WTC11 (cell line): ENCODE data around the gene ITSN1. TPM values are rescaled to one million over a fixed set of nuclear protein-coding genes. Genes with fewer than 3 reads are reported as not detected.
A peak's percentile ranks its signal among the peaks of the same experiment; 100 is the strongest.

Experiments used
- ATAC-seq: fragments of 200-7000 bp; cut with Tn5 transposase; 2 replicates; pipeline ENCODE4 v1.10.0; 2021; ENCODE audit warnings: mild to moderate bottlenecking, moderate library complexity
- CTCF ChIA-PET: fragments of 300-600 bp; sonication (Branson Sonifier 250); formaldehyde crosslinking; loops from one replicate; lab custom pipeline; 2021; ENCODE audit warnings: antibody characterized with exemption; lab: Charles Lee
- POLR2A ChIA-PET: fragments of 350-600 bp; sonication (Branson Sonifier 250); formaldehyde crosslinking; loops from one replicate; lab custom pipeline; 2021; ENCODE audit warnings: antibody characterized with exemption; lab: Charles Lee
- DNase-seq: peaks from one replicate; pipeline ENCODE4 v3.0.0; 2021; ENCODE audit warnings: low spot score
- H3K27ac Mint-ChIP-seq: 2 replicates; pipeline ENCODE4 v1.8.0; 2021; ENCODE audit warnings: mixed read lengths
- H3K27me3 Mint-ChIP-seq: 2 replicates; pipeline ENCODE4 v1.8.0; 2021; ENCODE audit warnings: low read depth, mild to moderate bottlenecking, moderate library complexity, mixed read lengths
- H3K36me3 Mint-ChIP-seq: 2 replicates; pipeline ENCODE4 v1.8.0; 2021; ENCODE audit warnings: mixed read lengths
- H3K4me1 Mint-ChIP-seq: 2 replicates; pipeline ENCODE4 v1.8.0; 2022; ENCODE audit warnings: mixed read lengths
- H3K4me3 Mint-ChIP-seq: 2 replicates; pipeline ENCODE4 v1.8.0; 2021; ENCODE audit warnings: mild to moderate bottlenecking, moderate library complexity, mixed read lengths
- H3K9me3 Mint-ChIP-seq: 2 replicates; pipeline ENCODE4 v1.8.0; 2021; ENCODE audit warnings: mixed read lengths
- ATF1 ChIP-seq: sonication (generic); formaldehyde crosslinking; IDR thresholded peaks from 2 replicates; pipeline ENCODE4 v1.8.1; 2023; ENCODE audit warnings: mild to moderate bottlenecking, moderate library complexity, missing genetic modification reagents
- FOXK1 ChIP-seq: sonication (generic); formaldehyde crosslinking; IDR thresholded peaks from 2 replicates; pipeline ENCODE4 v1.8.0; 2022; ENCODE audit warnings: mild to moderate bottlenecking, moderate library complexity, missing genetic modification reagents
- FOXP1 ChIP-seq: sonication (generic); formaldehyde crosslinking; IDR thresholded peaks from 2 replicates; pipeline ENCODE4 v1.8.0; 2022; ENCODE audit warnings: missing genetic modification reagents, mild to moderate bottlenecking, moderate library complexity, borderline replicate concordance
- GTF2I ChIP-seq: fragments of 250-450 bp; sonication (Bioruptor Pico); conservative IDR thresholded peaks from 2 replicates; pipeline ENCODE4 v1.4.0; 2021; ENCODE audit warnings: mild to moderate bottlenecking
- MYBL2 ChIP-seq: sonication (generic); formaldehyde crosslinking; IDR thresholded peaks from 2 replicates; pipeline ENCODE4 v1.8.1; 2023; ENCODE audit warnings: mild to moderate bottlenecking, moderate library complexity, missing genetic modification reagents
- NFE2L1 ChIP-seq: sonication (generic); formaldehyde crosslinking; IDR thresholded peaks from 2 replicates; pipeline ENCODE4 v1.8.1; 2023; ENCODE audit warnings: missing genetic modification reagents
- NR2C2 ChIP-seq: sonication (generic); formaldehyde crosslinking; IDR thresholded peaks from 2 replicates; pipeline ENCODE4 v1.8.0; 2022; ENCODE audit warnings: mild to moderate bottlenecking, missing genetic modification reagents
- RORB ChIP-seq: fragments of 250-450 bp; sonication (Bioruptor Pico); IDR thresholded peaks from 2 replicates; pipeline ENCODE4 v1.9.0; 2021; ENCODE audit warnings: mild to moderate bottlenecking
- TEAD1 ChIP-seq: sonication (generic); formaldehyde crosslinking; IDR thresholded peaks from 2 replicates; pipeline ENCODE4 v1.8.0; 2022; ENCODE audit warnings: mild to moderate bottlenecking, missing genetic modification reagents
- TP53 ChIP-seq: sonication (generic); formaldehyde crosslinking; IDR thresholded peaks from 2 replicates; pipeline ENCODE4 v1.8.1; 2023; ENCODE audit warnings: mild to moderate bottlenecking, missing genetic modification reagents
- ZBTB21 ChIP-seq: sonication (generic); formaldehyde crosslinking; IDR thresholded peaks from 2 replicates; pipeline ENCODE4 v1.8.1; 2023; ENCODE audit warnings: mild to moderate bottlenecking, missing genetic modification reagents, borderline replicate concordance
- ZNF219 ChIP-seq: sonication (generic); formaldehyde crosslinking; IDR thresholded peaks from 2 replicates; pipeline ENCODE4 v1.8.0; 2023; ENCODE audit warnings: missing genetic modification reagents, mild to moderate bottlenecking, borderline replicate concordance
- ZNF416 ChIP-seq: fragments of 250-450 bp; sonication (Bioruptor Pico); IDR thresholded peaks from 2 replicates; pipeline ENCODE4 v1.9.0; 2021; ENCODE audit warnings: mild to moderate bottlenecking, inconsistent platforms
- ZNF671 ChIP-seq: fragments of 250-450 bp; sonication (Bioruptor Pico); IDR thresholded peaks from 2 replicates; pipeline ENCODE4 v1.8.0; 2021; ENCODE audit warnings: mild to moderate bottlenecking
- total RNA-seq: library from RNA; stranded (reverse); gene quantifications from 3 replicates; pipeline ENCODE4 v1.2.3, GENCODE V29; 2021
- TF ChIP-seq, protein P1 (sequence below): sonication (generic); formaldehyde crosslinking; IDR thresholded peaks from 2 replicates; pipeline ENCODE4 v1.8.0; 2022; ENCODE audit warnings: missing genetic modification reagents
- TF ChIP-seq, protein P2 (sequence below): fragments of 250-450 bp; sonication (Bioruptor Pico); conservative IDR thresholded peaks from 2 replicates; pipeline ENCODE4 v1.9.0; 2021; ENCODE audit warnings: mild to moderate bottlenecking
- TF ChIP-seq, protein P3 (sequence below): sonication (generic); formaldehyde crosslinking; IDR thresholded peaks from 2 replicates; pipeline ENCODE4 v1.8.0; 2022; ENCODE audit warnings: mild to moderate bottlenecking, missing genetic modification reagents
- TF ChIP-seq, protein P4 (sequence below): sonication (generic); formaldehyde crosslinking; IDR thresholded peaks from 2 replicates; pipeline ENCODE4 v1.8.1; 2023; ENCODE audit warnings: mild to moderate bottlenecking, moderate library complexity, missing genetic modification reagents
- TF ChIP-seq, protein P5 (sequence below): sonication (generic); formaldehyde crosslinking; IDR thresholded peaks from 2 replicates; pipeline ENCODE4 v1.8.1; 2022; ENCODE audit warnings: low read depth, mild to moderate bottlenecking, moderate library complexity, missing genetic modification reagents, borderline replicate concordance

The ITSN1 gene
- total RNA-seq, 1 experiment from 2014 or later = 69.6 TPM

DNA sequence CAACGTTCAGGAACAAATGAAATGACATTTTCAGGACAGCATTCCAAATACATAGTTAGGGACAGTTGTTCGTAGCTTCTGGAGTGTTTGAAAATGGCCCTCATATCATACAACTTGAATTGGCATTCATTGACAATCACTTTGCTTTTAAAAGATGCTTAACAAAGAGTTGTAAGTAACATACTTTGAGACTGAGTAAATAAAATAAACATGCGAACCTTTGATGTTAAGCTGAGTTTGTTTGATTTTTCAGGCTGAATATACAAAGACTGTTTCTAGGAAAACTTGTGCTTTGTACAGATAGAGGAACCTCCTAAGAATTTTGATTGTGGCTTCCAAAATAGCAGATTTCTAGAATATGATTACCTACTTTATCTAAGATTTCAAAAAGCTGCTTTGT is 45.3 kb downstream of the ITSN1 start (continued):
- TF ChIP-seq, protein P1, sequence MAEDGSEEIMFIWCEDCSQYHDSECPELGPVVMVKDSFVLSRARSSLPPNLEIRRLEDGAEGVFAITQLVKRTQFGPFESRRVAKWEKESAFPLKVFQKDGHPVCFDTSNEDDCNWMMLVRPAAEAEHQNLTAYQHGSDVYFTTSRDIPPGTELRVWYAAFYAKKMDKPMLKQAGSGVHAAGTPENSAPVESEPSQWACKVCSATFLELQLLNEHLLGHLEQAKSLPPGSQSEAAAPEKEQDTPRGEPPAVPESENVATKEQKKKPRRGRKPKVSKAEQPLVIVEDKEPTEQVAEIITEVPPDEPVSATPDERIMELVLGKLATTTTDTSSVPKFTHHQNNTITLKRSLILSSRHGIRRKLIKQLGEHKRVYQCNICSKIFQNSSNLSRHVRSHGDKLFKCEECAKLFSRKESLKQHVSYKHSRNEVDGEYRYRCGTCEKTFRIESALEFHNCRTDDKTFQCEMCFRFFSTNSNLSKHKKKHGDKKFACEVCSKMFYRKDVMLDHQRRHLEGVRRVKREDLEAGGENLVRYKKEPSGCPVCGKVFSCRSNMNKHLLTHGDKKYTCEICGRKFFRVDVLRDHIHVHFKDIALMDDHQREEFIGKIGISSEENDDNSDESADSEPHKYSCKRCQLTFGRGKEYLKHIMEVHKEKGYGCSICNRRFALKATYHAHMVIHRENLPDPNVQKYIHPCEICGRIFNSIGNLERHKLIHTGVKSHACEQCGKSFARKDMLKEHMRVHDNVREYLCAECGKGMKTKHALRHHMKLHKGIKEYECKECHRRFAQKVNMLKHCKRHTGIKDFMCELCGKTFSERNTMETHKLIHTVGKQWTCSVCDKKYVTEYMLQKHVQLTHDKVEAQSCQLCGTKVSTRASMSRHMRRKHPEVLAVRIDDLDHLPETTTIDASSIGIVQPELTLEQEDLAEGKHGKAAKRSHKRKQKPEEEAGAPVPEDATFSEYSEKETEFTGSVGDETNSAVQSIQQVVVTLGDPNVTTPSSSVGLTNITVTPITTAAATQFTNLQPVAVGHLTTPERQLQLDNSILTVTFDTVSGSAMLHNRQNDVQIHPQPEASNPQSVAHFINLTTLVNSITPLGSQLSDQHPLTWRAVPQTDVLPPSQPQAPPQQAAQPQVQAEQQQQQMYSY (CRISPR knock-in tag) = no peak
- TF ChIP-seq TP53 (CRISPR knock-in tag) = no peak

DNA sequence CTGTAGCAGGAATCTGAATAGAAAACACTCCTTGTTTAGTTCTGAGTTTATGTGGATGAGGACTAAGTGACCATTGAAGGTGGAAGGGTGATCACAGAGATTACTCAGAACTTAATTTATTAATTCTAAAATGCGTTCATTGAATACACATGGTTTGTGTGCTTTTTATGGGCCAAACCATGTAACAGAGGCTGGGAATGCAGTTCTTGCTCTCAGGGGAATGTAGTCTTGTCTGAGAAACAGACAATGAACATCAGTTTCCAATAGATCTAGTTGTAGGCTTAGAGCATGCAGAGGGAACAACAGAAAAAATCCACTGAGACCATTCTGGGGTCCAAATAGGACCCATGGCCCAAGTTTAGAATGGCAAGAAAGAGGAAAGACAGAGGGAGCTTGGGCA is 46.1 kb downstream of the ITSN1 start:
- Mint-ChIP-seq H3K4me3 (no peak overlapping the region), H3K27ac (peak overlapping the region; percentile 83), H3K36me3 (no peaks in the 10 kb centered on the region), H3K9me3 (no peaks in the 10 kb centered on the region), H3K4me1 (peaks cover 80% of the 10 kb centered on the region), H3K27me3 (no peaks in the 10 kb centered on the region)
- DNase-seq (no peak), ATAC-seq (no peak)
- CTCF ChIA-PET = no interaction called here
- POLR2A ChIA-PET = no interaction called here
- TF ChIP-seq, protein P2, sequence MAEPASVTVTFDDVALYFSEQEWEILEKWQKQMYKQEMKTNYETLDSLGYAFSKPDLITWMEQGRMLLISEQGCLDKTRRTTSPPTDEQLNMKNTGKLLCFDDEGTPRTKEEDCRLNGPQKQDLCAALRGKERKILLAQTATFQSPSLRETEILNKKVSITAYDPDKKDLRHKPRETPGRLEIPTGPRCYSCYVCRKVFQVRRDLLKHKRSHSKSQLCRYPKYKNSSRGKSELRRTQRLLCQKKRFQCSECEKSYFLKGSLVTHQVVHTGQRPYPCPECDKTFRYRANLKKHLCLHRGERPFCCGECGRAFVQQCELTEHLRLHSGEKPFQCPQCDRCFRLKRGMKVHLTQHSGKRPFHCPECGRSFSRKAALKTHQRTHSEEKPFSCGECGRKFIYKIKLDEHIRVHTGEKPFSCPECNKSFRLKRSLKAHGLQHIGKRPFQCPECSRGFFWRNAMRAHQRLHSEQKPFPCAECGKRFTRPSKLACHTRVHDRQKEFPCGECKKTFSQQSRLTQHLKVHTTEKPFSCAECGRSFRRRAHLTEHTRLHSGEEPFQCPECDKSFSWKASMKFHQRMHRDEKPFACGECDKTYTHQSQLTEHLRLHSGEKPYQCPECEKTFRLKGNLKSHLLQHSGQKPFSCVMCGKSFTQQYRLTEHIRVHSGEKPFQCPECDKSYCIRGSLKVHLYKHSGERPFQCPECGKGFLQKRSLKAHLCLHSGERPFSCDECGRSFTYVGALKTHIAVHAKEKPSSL (CRISPR knock-in tag) = no peak
- TF ChIP-seq, protein P3, sequence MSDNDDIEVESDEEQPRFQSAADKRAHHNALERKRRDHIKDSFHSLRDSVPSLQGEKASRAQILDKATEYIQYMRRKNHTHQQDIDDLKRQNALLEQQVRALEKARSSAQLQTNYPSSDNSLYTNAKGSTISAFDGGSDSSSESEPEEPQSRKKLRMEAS (CRISPR knock-in tag) = no peak
- TF ChIP-seq MYBL2 = no peak
- TF ChIP-seq NR2C2 (CRISPR knock-in tag) = no peak
- no peak for TF ChIP-seq TEAD1 (CRISPR knock-in tag)
- TF ChIP-seq ZNF416 (CRISPR knock-in tag) = no peak
- no peak for TF ChIP-seq RORB (CRISPR knock-in tag)
- no peak for TF ChIP-seq ATF1 (CRISPR knock-in tag)
- TF ChIP-seq GTF2I (CRISPR knock-in tag) = no peak
- no peak for TF ChIP-seq NFE2L1
- no peak for TF ChIP-seq ZNF671 (CRISPR knock-in tag)
- TF ChIP-seq ZBTB21 (CRISPR knock-in tag) = no peak
- no peak for TF ChIP-seq FOXP1 (CRISPR knock-in tag)
- TF ChIP-seq, protein P4, sequence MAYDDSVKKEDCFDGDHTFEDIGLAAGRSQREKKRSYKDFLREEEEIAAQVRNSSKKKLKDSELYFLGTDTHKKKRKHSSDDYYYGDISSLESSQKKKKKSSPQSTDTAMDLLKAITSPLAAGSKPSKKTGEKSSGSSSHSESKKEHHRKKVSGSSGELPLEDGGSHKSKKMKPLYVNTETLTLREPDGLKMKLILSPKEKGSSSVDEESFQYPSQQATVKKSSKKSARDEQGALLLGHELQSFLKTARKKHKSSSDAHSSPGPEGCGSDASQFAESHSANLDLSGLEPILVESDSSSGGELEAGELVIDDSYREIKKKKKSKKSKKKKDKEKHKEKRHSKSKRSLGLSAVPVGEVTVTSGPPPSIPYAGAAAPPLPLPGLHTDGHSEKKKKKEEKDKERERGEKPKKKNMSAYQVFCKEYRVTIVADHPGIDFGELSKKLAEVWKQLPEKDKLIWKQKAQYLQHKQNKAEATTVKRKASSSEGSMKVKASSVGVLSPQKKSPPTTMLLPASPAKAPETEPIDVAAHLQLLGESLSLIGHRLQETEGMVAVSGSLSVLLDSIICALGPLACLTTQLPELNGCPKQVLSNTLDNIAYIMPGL (CRISPR knock-in tag) = no peak
- no peak for TF ChIP-seq ZNF219
- TF ChIP-seq, protein P5, sequence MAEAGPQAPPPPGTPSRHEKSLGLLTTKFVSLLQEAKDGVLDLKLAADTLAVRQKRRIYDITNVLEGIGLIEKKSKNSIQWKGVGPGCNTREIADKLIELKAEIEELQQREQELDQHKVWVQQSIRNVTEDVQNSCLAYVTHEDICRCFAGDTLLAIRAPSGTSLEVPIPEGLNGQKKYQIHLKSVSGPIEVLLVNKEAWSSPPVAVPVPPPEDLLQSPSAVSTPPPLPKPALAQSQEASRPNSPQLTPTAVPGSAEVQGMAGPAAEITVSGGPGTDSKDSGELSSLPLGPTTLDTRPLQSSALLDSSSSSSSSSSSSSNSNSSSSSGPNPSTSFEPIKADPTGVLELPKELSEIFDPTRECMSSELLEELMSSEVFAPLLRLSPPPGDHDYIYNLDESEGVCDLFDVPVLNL (CRISPR knock-in tag) = no peak
- TF ChIP-seq FOXK1 = no peak
